Mucosa of descending colon (tissue), 3 donors: Measurements from ENCODE around the gene PPP1R1B. TPM values are rescaled to one million over a fixed set of nuclear protein-coding genes. Genes with fewer than 3 reads are reported as not detected.

Experiments
- ATAC-seq: fragments of 200-7000 bp; cut with Tn5 transposase; one replicate; pipeline ENCODE4 v1.9.1; 2020; ENCODE audit warnings: mild to moderate bottlenecking, moderate library complexity
- DNase-seq, 3 donors: peaks; one replicate each; pipeline ENCODE4 v3.0.0-alpha.2; 2020
- H3K36me3 ChIP-seq: fragments of 200-600 bp; one replicate; pipeline ENCODE4 v1.8.0; 2021; ENCODE audit warnings: low read depth, mild to moderate bottlenecking
- H3K4me1 ChIP-seq: fragments of 200-600 bp; one replicate; pipeline ENCODE4 v1.8.0; 2021; ENCODE audit warnings: low read depth, mild to moderate bottlenecking
- H3K4me3 ChIP-seq: fragments of 200-600 bp; one replicate; pipeline ENCODE4 v1.8.0; 2021; ENCODE audit warnings: mild to moderate bottlenecking
- H3K9me3 ChIP-seq: fragments of 200-600 bp; one replicate; pipeline ENCODE4 v1.8.0; 2021; ENCODE audit warnings: mild to moderate bottlenecking
- intact Hi-C, 2 donors: fragments of 100-400 bp; cut with DNase I in 1 of 2; cut with micrococcal nuclease in 1 of 2; formaldehyde crosslinking; loops; one replicate each; pipeline versions ENCODE4 v1.11.0 to v1.11.1; 2022; cut with DNase I, micrococcal nuclease
- total RNA-seq, 3 donors: library from RNA; stranded (reverse); fragmentation: NEBNext Ultra II Directional in 2 of 3; extraction: Animal tissue kit (Norgen Biotek cat#: 25700) in 2 of 3; gene quantifications; one replicate each; pipeline versions ENCODE4 v1.2.1 to v1.2.4, GENCODE V29; 2021 to 2023
- TF ChIP-seq, protein P1 (sequence below): fragments of 200-600 bp; IDR thresholded peaks from one replicate; pipeline ENCODE4 v1.8.0; 2022; ENCODE audit warnings: antibody characterized with exemption, mild to moderate bottlenecking
- donor health status: DM: no; HTN: no; CAD: no; lungs with moderate emphysema.
- donor health status: DM: no; HTN: no; CAD: no.
- donor health status: DM: no; HTN: yes; CAD: no.

Gene PPP1R1B
- total RNA-seq, 3 donors from 2014 or later, result 108 to 362 (median 356) TPM

DNA sequence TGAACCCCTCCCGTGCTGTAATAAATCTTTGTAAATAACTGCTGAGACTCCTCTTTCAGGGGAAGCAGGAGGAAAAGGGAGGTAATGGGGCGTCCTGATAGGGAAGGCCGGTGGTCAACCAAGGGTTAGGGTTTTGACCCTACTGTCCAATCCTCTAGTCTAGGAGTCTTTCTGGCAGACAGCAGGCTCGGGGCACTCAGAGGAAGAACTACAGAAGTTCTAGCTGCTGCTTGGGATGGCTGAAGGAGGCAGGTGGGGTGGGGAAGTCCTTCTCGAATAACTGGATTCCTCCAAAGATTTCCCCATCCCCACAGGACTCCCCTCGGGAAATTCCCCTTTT is 9.8 kb downstream of the PPP1R1B start:
- peaks cover 53% of the 10 kb centered on the region for H3K4me1 ChIP-seq

DNA sequence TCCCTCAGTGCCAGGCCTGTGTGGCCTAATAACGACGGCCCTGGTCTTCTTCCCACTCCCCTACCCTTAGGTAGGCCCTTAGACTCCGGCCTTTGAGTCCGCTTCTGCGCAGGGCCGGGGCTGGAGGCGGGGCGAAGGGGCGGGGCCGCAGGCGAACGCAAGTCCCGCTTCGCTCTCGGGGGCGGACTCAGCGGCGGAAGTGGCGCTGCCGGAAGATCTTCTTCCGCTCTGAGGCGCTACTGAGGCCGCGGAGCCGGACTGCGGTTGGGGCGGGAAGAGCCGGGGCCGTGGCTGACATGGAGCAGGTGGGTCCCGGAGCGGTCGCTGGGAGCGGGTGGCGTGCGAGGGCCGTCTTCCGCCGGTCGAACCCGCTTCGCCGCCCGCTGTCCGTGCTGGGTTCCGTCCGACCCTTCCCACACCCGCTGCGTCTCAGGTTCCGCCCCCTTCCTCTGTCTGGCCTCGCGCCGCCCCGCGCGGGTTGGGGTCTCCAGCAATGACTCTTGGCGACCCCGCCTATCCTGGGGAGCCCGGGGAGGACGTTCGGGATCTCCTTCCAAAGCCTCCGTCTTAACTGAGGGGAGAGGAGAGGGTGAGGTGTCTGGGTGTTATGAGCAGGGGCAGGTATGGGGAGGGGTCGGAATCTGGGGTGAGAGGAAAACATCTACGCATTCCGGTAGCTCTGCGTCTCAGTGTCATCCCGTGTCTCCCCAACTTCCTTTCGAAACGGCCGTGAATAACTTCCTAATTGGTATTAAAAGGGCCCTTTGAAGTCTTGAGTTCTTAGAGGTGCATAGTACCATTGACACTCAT is 10.4 kb downstream of the PPP1R1B start, which contains the start of gene STARD3:
TSS of gene STARD3 (plus strand) at position 218 of the 810 bp plus-strand sequence. CDS start 16,388 bp downstream, outside the sequence.
- intact Hi-C loops, result no loop called here

More for the DNA sequence above, 9.8 kb downstream of the PPP1R1B start:
- intact Hi-C loops, result no loop called here
- no peak for DNase-seq
- TF ChIP-seq, protein P1, sequence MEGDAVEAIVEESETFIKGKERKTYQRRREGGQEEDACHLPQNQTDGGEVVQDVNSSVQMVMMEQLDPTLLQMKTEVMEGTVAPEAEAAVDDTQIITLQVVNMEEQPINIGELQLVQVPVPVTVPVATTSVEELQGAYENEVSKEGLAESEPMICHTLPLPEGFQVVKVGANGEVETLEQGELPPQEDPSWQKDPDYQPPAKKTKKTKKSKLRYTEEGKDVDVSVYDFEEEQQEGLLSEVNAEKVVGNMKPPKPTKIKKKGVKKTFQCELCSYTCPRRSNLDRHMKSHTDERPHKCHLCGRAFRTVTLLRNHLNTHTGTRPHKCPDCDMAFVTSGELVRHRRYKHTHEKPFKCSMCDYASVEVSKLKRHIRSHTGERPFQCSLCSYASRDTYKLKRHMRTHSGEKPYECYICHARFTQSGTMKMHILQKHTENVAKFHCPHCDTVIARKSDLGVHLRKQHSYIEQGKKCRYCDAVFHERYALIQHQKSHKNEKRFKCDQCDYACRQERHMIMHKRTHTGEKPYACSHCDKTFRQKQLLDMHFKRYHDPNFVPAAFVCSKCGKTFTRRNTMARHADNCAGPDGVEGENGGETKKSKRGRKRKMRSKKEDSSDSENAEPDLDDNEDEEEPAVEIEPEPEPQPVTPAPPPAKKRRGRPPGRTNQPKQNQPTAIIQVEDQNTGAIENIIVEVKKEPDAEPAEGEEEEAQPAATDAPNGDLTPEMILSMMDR, result no peak
- no peak overlapping the region for H3K4me3 ChIP-seq
- H3K36me3 ChIP-seq, result no peaks in the 10 kb centered on the region
- no peaks in the 10 kb centered on the region for H3K9me3 ChIP-seq
- no peak for ATAC-seq

DNA sequence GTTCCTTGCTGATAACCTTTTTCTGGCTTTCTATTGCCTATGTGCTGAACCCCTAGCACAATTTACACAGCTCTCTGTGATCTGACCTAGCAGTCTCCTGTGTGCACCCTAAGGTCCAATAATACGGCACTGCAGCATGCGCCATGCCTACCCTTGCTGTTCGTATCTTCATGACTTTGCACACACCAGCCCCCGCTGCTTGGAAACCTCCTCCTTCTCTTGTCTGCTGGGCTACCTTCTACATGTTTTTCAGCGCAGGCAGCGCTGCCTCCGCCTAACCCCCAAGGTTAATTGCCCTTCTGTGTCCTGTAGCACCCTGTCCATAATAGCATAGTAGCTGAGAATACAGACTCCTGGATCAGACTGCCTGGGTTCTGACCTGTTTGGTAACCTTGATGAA is 11.6 kb downstream of the PPP1R1B start:
- Histone ChIP-seq H3K4me1 (peaks cover 47% of the 10 kb centered on the region), H3K36me3 (no peaks in the 10 kb centered on the region), H3K9me3 (no peaks in the 10 kb centered on the region), H3K4me3 (no peak overlapping the region)
- TF ChIP-seq, protein P1, result no peak
- ATAC-seq, result no peak
- DNase-seq, result no peak
- intact Hi-C loops, result no loop called here

More for the DNA sequence above, 10.4 kb downstream of the PPP1R1B start, which contains the start of gene STARD3:
- DNase-seq (peak; percentile 96 to 97 (median 96)), ATAC-seq (peak; percentile 74)
- Histone ChIP-seq H3K4me1 (peaks cover 52% of the 10 kb centered on the region), H3K36me3 (no peaks in the 10 kb centered on the region), H3K4me3 (peak within 1 kb of the TSS; percentile 37), H3K9me3 (no peaks in the 10 kb centered on the region)
- TF ChIP-seq, protein P1, result no peak

DNA sequence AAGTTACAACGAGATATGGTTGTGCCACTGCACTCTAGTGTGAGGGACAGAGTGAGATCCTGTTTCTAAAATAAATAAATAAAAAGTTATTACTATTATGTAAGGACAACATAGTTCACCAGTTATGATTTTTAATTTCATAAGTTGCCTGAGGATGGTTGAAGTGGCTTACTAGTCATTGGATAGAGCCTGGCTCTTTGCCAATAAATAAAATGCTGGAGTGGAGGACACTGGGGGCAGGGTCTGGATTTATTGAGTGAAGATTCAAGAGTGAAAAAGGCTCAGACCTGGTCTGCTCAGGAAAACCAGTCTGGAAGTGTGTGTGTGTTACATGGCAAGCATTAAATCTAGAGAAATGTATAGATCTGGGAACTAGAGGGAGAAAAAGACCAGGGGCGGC is 12.3 kb downstream of the PPP1R1B start:
- Histone ChIP-seq H3K4me1 (peaks cover 40% of the 10 kb centered on the region), H3K9me3 (no peaks in the 10 kb centered on the region), H3K4me3 (no peak overlapping the region), H3K36me3 (no peaks in the 10 kb centered on the region)
- intact Hi-C loops, result no loop called here
- ATAC-seq, result no peak
- DNase-seq, result no peak
- TF ChIP-seq, protein P1, result no peak

DNA sequence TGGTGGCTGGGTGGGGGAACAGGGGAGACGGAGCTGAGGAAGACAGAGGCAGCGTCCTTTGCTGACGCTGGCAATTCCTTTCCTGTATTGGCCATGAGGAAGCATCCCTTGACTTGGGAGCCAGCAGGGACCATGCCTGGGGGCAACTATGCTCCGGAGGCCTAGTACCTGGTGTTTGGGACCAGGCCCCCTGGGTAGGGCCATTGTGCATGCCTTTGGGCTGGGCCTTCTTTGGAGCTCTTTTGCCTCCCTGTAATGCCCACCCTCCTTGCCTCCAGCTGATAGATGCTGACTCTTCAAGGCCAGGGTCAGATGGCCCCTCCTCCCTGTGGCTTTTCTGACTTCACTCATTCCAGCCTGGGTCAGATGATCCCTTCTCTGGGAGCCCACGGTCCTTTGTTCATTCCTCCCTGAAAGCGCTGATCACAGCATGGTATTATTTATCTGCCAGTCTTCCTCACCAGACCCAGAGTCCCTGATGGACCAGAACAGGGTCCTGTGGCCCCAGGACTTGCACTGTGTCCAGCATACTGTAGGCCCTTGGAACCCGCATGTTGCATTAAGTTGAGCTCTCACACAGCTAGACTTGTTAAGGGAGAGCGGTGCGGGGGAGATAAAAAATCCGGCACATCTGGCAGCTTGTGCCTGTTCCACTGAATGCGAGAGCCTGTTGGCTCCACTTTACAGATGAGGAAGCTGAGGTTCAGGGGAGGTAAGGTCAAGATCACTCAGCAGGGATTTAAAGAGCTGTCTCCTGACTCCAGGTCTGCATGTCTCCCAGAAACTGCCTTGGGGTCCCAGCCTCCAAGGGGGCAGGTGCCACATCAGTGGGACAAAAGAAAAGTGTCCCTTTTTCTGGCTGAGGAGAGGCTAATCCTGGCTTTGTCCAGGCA is 13.1 kb downstream of the PPP1R1B start:
- TF ChIP-seq, protein P1, result no peak
- no peak for ATAC-seq
- Histone ChIP-seq H3K4me3 (no peak overlapping the region), H3K36me3 (no peaks in the 10 kb centered on the region), H3K9me3 (no peaks in the 10 kb centered on the region), H3K4me1 (peaks cover 33% of the 10 kb centered on the region)
- intact Hi-C loops, result no loop called here
- DNase-seq, result no peak
